Measurements from ENCODE around the gene FOSL1.

GRCh38 chr11:65869643-65870306, 30.4 kb downstream of the FOSL1 start:
- TF ChIP-seq POLR2A (IDR thresholded peaks at IDR 0.05) (no peak), CTCF (IDR thresholded peaks at IDR 0.05) (no peak)
